RWPE1 (cell line): ENCODE measurements around the gene INCA1.
A peak's percentile ranks its signal among the peaks of the same experiment; 100 is the strongest.

Source experiments
- CTCF ChIA-PET: fragments of 350-600 bp; sonication (Branson Sonifier 250); formaldehyde crosslinking; extraction: SDS; loops from one replicate; lab custom pipeline; 2021; lab: Yijun Ruan, JAX
- POLR2A ChIA-PET: fragments of 400-600 bp; formaldehyde crosslinking; extraction: SDS; loops from one replicate; lab custom pipeline; 2020; ENCODE audit warnings: antibody characterized with exemption; ENCODE audit not compliant: low non-redundant PET; lab: Yijun Ruan, JAX
- DNase-seq: peaks from one replicate; pipeline ENCODE4 v3.0.0; 2012; ENCODE audit warnings: low spot score
- H3K27ac ChIP-seq: fragments of 450-650 bp; 2 replicates; pipeline ENCODE4 v1.5.1; 2017
- CTCF ChIP-seq: fragments of 450-650 bp; conservative IDR thresholded peaks from 2 replicates; pipeline ENCODE4 v1.5.1; 2017; ENCODE audit warnings: low read depth, mild to moderate bottlenecking

Gene INCA1

DNA sequence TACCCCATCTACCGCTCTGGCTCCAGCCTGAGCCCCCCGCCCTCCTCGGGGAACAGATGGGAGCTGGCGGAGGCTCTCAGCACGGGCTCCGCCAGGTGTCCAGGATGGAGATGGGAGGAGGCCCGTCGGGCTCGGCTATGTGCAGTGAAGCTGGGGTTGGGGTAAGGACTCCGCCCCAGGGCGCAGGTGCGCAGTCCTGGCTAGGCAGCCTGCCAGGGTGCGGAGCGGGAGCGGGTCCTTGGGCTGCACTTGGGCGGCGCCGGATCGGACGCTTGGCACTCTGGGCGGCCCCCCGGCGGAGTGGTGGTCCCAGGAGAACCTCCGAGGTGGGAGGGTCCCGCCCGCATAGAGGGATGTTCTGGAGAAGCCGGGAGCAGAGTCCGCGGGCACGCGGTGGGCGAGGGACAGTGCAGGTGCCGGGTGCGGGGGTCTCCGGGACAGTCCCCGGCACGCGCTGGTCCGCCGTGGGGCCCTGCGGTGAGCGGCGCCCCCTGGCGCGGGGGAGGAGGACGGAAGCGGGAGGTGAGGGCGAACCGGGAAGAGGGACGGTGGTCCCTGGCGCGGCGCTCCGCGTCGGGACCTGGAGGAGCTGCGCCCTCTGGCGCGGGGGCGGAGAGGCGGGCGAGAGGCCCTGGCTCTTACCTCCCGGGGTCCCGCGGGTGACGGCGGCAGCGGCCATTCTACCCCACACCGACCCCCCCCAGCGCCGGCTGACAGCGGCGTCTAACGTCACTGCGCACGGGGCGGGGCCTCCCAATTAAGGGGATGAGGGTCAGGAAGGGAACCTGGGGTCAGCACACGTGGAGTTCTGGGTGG lies 10.2 kb downstream of the INCA1 start, which contains the start of gene CAMTA2:
TSS of gene CAMTA2 (minus strand) at position 725 of the 816 bp plus-strand sequence. CDS start 1,453 bp downstream, outside the sequence.
- POLR2A ChIA-PET = interaction anchor here (0.6 to 1.7 kb wide), 4 partner anchors 18 to 40 kb away, joined by 3 to 10 read pairs (median 4); partner anchors contain the start of genes PFN1 and SPAG7
- peak within 1 kb of the TSS; percentile 87 for H3K27ac ChIP-seq
- peak; percentile 77 for DNase-seq
- peak; percentile 85 for TF ChIP-seq CTCF
- CTCF ChIA-PET = interaction anchor here (0.6 to 2.0 kb wide), 11 partner anchors 11 to 1320 kb away, joined by 3 to 9 read pairs (median 4); partner anchors contain the start of genes ENO3, INCA1 and KIF1C

- H3K27ac ChIP-seq = peak overlapping the region; percentile 87
- no peak for TF ChIP-seq CTCF
- POLR2A ChIA-PET = interaction anchor here (0.7 to 1.7 kb wide), 2 partner anchors 17 to 38 kb away, joined by 3 to 10 read pairs; partner anchors contain the start of gene PFN1
- peak; percentile 19 for DNase-seq
- CTCF ChIA-PET = interaction anchor here (0.7 to 2.0 kb wide), 4 partner anchors 33 to 399 kb away, joined by 3 to 9 read pairs (median 4); no protein-coding TSS in a partner anchor
These were observed 10.9 kb downstream of the INCA1 start for GRCh38 chr17:4986403-4986802.

- no peak for TF ChIP-seq CTCF
- POLR2A ChIA-PET = no interaction called here
- DNase-seq = no peak
- CTCF ChIA-PET = no interaction called here
- peak overlapping the region; percentile 33 for H3K27ac ChIP-seq
These were observed 15.0 kb downstream of the INCA1 start for GRCh38 chr17:4982305-4982704.

DNA sequence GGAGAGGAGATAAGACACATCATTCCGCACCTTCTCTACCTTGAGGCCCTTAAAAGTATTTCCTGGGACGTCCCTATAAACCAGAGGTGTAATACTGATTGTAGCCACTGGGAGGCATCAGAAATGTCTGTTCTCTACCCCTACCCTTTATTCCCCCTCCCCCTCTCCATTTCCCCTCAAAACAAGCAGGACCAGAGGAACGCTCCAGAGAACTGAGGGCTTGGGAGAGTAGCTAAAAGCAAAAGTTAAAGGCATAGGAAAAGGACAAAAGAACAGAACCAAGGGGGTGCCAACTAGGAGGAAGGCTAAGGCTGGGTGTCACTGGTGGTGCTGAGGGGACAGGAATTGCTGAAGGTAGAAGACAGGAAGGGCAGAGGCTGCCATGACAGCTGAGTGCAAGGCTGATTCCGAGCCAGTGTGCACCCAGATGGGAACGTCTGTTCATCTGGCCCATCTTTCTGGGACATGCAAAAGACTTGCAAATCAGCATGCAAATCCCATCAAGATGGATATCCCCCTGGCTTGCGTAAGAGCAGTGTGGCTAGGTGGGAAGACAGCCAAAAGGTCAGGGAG lies 16.6 kb downstream of the INCA1 start:
- peak; percentile 60 for TF ChIP-seq CTCF
- peak overlapping the region; percentile 33; the same call in 1 of the 2 replicates for H3K27ac ChIP-seq
- peak; percentile 26 for DNase-seq
- POLR2A ChIA-PET = no interaction called here
- CTCF ChIA-PET = interaction anchor here (0.6 to 2.1 kb wide), 5 partner anchors 9 to 50 kb away, joined by 3 to 8 read pairs (median 4); no protein-coding TSS in a partner anchor

GRCh38 chr17:4978726-4979125 lies 18.6 kb downstream of the INCA1 start:
- H3K27ac ChIP-seq = no peak overlapping the region
- TF ChIP-seq CTCF = no peak
- no peak for DNase-seq
- ChIA-PET CTCF (interaction anchor here (0.6 kb wide), 1 partner anchor 70 kb away, joined by 3 read pairs; no protein-coding TSS in a partner anchor), POLR2A (no interaction called here)

- no peak for TF ChIP-seq CTCF
- H3K27ac ChIP-seq = peak overlapping the region; percentile 31; the same call in 1 of the 2 replicates
- ChIA-PET CTCF (no interaction called here), POLR2A (no interaction called here)
- no peak for DNase-seq
These were observed 23.1 kb downstream of the INCA1 start for GRCh38 chr17:4974115-4974670.
